Activated T-cell treated with anti-CD3 and anti-CD28 coated beads for 1 hour (primary cell): ENCODE measurements around the gene BRD2.
A peak's percentile ranks its signal among the peaks of the same experiment; 100 is the strongest.

Experiments used
- DNase-seq: peaks from one replicate; pipeline ENCODE4 v3.0.0-alpha.2; 2020; ENCODE audit warnings: low read depth

Gene BRD2

DNA sequence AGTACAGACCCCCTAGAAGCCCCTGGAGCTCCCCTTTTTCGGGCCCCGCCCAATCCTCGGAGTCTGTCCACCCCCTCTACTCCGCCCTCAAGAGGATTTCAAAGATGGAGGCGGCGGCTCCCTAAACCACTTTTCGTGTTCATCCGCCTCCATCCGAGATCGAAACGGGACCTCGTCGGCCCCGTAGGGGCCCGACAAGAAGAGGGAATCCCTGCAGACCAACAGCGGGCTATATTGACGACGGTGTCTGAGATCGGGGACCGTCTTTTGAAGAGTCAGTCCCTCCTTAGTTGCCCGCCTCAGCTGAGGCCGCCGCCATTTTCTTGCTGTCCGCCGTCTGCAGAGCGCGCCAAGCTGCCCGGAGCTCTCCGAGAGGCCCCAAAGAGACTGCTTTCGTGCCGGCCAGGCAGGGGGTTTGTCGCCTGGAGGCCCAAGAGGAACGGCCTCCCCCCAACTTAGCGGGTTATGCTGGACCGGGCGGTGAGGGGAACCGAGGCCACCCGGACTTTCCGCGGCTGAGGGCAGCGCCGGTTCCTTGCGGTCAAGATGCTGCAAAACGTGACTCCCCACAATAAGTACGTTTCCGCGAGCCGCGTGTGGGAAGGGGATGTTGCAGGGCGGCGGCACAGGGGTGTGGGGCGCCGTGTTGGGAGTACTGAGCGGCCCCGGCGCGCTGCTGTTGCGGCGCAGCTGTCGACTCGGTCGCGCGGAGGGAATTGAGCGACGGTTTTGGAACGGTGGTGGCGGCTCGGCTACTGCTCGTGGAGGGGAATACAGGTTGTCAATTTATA is 4.2 kb downstream of the BRD2 start:
- DNase-seq, result peak; percentile 44

DNA sequence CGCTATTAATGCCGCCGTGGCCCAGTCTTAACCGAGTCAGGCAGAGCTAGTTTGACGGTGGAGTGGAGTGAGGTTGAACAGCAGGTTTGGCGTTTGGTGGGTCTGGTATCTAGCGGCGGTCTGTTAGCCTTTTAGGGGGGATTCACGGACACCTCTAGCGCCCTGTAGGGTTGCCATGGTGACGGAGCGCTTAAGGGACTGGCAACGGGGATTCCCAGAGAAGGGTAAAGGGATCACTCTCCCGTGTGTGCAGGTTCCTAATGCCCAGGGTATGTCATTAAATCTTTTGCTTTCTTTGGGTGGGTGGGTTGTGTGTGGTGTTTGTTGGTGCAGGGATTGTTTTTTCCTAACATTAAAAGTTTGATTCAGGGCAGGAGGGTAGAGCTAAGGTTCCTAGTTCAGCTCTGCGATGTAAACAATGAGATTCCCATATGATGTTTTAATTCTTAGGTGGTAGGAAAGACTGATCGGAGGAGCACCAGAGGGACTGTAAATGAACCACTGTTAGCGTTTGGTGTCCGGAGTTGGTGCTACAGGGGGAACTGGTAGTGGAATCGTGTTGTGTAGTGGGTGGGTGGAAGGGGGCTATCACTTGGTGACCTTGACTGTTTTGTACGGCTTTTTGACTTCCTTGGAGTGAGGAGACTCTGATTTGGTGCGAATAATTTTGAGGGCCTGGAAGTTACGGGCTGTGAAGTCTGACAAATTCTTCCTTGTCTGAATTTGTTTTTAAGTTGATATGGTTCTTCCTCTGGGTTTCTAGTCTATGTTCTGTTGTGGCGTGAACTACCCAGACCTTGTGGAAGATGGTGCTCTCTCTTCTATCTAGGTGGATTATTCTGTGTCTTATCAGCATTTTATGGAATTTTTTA is 5.0 kb downstream of the BRD2 start:
- DNase-seq, result peak; percentile 50

DNA sequence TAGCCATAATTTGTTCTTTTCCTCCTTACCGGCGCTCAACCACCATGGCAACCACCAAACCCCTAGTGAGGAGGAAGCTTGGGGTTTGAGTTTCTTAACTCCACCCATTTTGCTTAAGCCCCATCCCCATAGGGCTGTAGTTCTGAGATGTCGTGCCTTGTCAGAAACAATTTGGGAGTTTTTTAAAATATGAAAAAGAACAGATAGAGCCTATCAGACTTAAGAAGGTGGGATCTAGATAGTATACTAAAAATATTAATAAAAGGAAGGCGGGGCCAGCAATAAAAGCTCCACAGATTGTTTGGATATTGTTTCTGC is 5.6 kb downstream of the BRD2 start:
- no peak for DNase-seq

DNA sequence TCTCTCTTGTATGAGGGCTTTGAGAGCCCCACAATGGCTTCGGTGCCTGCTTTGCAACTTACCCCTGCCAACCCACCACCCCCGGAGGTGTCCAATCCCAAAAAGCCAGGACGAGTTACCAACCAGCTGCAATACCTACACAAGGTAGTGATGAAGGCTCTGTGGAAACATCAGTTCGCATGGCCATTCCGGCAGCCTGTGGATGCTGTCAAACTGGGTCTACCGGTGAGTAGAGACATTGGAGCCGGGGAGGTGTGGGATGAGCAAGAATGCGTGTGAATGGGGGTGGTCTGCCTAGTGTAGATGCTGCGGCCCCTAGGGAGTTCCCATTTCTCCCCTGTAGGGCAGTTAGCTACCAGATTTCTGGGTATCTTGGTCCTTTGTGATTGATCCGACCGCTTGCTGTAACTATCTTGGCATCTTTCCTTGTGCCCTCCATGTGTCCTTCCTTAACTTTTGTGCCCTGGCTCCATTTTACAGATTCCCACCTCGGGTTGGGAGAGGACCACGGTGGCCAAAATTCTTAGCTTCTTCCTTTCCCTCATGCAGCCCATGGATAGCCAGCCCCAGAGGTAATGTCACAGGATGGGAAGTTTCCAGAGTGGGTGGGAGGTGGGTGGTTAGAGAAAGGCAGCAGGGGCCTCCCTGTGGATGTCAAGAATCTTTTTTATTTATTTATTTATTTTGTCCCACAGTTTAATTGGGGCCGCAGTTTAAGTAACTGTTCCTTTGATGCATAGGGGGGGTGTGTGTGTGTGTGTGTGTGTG is 6.3 kb downstream of the BRD2 start:
- no peak for DNase-seq

DNA sequence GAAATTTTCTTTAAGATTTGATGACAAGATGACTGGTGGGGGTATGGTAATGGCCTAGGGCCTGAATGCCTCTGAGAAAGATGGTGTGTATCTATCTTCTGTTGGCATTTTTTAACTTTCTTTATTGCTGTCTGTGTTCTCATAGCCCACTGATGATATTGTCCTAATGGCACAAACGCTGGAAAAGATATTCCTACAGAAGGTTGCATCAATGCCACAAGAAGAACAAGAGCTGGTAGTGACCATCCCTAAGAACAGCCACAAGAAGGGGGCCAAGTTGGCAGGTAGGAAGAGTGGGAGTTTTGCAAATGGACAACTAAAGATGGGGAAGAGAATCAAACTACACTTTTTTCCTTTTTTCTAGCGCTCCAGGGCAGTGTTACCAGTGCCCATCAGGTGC is 7.5 kb downstream of the BRD2 start:
- no peak for DNase-seq

DNA sequence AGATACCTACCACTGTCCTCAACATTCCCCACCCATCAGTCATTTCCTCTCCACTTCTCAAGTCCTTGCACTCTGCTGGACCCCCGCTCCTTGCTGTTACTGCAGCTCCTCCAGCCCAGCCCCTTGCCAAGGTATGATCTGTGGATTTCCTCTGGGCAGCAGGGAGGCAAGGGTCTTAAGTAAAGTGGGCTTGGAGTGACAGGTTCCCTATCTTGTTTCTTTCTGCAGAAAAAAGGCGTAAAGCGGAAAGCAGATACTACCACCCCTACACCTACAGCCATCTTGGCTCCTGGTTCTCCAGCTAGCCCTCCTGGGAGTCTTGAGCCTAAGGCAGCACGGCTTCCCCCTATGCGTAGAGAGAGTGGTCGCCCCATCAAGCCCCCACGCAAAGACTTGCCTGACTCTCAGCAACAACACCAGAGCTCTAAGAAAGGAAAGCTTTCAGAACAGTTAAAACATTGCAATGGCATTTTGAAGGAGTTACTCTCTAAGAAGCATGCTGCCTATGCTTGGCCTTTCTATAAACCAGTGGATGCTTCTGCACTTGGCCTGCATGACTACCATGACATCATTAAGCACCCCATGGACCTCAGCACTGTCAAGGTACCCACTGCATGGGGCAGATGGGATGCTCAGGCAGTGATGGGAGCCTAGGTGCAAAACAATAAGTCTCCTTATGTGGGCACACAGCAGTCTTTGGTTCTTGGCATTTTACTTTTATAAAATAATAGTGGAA is 8.1 kb downstream of the BRD2 start:
- DNase-seq, result no peak

DNA sequence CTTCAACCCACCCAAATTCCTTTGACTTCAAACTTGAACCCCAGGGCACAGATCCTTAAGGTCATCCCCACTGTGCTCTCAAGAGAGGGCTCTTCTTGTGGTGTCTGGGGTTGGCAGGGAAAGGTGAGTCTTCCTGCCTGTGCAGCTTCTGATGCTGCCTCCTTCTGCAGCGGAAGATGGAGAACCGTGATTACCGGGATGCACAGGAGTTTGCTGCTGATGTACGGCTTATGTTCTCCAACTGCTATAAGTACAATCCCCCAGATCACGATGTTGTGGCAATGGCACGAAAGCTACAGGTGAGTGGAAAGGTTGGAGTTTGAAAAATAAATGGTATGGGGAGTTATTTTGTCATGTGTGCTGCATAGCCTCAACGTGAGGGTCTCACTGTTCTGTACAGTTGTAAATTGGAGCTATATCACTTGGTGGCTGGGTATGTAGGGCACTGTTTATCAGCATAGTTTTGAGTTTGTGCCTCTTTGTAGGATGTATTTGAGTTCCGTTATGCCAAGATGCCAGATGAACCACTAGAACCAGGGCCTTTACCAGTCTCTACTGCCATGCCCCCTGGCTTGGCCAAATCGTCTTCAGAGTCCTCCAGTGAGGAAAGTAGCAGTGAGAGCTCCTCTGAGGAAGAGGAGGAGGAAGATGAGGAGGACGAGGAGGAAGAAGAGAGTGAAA is 9.0 kb downstream of the BRD2 start:
- no peak for DNase-seq

DNA sequence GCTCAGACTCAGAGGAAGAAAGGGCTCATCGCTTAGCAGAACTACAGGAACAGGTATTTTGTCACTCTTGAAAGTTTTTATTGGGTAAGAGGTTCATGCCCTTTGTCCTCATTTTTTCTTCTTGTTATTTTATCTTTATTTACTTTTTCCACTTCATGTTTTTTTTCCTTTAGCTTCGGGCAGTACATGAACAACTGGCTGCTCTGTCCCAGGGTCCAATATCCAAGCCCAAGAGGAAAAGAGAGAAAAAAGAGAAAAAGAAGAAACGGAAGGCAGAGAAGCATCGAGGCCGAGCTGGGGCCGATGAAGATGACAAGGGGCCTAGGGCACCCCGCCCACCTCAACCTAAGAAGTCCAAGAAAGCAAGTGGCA is 9.5 kb downstream of the BRD2 start:
- no peak for DNase-seq

DNA sequence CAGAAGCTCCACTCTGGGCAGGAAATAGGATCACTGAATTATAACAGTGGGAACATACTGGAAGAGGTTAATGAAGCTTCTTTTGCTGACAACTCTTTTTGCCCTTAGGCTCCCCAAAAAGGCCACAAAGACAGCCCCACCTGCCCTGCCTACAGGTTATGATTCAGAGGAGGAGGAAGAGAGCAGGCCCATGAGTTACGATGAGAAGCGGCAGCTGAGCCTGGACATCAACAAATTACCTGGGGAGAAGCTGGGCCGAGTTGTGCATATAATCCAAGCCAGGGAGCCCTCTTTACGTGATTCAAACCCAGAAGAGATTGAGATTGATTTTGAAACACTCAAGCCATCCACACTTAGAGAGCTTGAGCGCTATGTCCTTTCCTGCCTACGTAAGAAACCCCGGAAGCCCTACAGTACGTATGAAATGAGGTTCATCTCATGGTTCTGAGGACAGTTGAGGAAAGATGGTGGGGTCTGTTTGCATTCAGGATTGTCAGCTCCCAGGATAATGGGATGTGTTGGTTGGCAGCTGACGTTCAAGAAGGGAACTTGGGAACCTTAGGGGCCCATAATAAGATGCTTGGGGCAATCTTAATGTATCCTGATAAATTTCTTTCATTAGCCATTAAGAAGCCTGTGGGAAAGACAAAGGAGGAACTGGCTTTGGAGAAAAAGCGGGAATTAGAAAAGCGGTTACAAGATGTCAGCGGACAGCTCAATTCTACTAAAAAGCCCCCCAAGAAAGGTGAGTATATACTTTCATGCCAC is 11.5 kb downstream of the BRD2 start:
- DNase-seq, result no peak

DNA sequence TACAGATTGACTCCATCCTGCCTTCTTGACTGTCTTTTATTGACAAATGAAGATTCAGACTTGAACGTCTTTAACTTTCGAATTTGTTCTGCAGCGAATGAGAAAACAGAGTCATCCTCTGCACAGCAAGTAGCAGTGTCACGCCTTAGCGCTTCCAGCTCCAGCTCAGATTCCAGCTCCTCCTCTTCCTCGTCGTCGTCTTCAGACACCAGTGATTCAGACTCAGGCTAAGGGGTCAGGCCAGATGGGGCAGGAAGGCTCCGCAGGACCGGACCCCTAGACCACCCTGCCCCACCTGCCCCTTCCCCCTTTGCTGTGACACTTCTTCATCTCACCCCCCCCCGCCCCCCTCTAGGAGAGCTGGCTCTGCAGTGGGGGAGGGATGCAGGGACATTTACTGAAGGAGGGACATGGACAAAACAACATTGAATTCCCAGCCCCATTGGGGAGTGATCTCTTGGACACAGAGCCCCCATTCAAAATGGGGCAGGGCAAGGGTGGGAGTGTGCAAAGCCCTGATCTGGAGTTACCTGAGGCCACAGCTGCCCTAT is 12.2 kb downstream of the BRD2 start:
- no peak for DNase-seq

DNA sequence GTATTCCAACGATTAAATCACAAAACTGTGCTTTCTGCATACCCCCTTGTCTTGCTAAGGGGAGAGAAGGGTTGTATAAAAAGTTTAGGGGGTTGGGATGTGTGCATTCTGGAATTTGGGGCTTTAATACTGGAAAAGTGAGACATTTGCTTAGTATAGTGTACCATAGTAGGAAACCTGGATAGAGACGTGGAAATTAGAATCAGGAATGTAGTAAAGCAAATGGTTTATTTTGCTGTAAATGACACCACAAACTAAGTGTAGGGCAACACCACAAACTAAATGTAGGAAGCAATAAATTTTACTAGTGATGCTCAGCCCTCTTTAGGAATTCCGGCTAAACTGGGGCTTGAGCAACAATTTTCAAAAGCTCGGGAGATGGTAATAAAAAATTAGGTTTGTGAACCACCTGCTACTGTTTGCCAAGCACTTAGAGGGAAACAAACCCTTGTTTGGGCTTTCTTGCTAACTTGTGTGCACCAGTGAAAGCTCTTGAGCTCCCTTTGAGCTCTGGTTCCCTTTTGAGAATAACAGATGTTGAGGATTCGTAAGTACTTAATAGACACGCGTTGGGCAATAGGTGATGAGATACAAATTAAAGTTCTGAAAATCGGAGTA is 13.8 kb downstream of the BRD2 start:
- no peak for DNase-seq

DNA sequence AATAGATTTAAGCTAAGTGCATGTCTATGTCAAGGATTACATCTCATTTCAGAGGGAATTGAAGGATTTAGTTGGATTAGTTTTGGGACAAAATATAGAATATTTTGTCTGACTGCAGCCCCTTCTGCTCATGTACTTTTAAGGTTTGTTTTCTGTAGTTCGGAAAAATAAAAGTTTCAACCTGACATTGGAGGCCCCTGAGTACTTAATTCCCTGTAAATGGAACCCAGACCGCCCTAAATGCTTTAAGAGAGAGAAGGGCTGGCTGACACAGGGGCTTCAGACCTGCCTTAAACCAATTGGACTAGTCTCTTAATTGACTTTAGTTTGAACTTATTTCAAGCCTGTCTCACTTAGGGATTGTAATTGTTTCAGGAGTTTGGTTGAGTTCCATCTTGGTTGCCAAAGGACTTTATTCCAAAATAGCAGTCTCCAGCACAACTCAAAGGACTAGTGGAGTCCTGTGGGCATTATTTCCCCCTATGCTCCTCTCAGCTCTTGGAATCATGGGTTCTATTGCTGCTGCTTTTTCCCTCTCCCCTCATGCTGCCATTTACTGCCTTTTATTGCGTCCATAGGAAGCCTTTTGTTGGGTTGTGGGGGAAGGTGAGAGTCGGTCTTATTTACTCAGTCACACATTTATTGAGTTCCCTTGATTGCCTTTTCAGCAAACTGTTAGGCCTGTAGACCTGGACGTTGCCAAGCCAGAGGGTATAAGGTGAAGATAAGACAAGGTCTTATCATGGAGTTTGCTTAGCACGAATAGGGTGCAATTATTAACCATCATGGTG is 14.5 kb downstream of the BRD2 start:
- DNase-seq, result no peak

DNA sequence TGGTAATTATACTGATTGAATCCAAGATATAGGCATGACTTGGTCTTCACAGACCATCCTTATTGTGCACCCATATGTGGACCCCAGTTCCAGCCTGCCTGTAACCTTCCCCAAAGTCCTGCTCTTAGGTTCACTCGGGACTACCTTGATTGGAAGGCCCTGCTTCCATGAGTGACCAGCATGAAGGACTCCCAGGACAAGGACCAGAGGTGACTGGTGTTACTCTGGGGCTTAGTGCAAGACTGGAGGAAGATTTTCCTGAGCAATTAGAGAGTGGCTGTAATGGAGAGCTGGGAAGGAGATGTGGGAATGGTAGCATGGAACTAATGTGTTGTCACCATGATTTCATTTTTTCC is 15.1 kb downstream of the BRD2 start:
- DNase-seq, result no peak

DNA sequence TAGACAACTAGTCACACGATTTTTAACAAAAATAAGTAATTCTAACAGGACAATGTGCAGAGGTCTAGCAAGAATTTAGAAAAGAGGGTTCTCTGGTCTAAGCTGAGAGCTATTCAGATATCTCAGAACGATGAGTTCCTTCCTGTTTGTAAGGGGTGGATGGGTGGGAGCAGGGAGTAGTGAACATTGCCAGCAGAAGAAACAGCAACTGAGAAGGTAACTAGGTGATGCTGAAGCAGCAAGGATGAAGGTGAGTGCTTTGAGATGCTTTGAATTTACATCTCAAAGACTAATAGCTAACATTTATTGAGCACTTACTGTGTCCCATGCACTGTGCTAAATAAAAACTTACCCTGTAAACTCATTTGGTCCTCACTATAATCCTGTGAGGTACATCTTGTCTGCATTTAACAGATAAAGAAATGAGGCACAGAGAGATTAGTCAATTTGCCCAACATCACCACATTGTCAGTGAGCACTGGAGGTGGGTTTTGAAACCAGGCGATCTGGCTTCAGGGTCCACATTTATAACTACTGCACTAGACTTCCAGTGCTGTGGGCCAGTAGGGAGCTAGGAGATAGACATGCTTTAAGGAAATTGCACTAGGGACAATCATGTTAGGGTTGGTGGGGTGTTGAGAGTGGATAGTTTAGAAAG is 15.7 kb downstream of the BRD2 start:
- DNase-seq, result no peak

DNA sequence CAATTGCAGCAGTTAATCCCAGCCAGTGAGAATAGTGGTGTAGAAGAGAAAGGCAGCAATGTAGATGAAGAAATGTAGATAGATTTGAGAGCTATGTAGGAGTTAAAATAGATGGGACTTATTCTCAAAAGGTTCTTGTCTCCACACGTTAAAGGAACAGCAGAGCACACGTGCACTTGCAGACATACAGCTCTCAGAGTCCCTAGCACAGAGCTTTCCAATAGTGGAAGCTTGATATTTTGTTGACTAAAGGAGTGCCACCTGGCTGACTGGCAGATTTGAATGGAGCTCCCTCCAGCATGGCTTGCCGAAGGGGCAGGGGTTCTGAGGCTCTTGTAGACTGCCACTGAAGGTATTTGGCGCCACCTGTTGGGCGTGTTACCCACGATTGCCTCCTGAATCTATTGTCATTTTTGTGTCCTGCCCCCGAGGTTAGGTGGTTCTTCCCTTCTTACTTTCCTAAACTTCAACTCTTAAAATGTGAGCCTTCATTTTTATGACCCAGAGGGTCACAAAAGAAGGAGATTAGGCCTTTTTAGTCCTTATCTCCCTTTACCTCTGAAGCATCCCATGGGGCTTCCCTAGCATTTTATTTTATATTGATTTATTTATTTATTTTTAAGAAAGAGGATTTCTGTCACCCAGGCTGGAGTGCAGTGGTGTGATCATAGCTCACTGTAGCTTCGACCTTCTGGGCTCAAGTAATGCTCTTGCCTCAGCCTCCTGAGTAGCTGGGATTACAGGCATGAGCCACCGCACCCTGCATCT is 16.4 kb downstream of the BRD2 start:
- peak; percentile 94 for DNase-seq

DNA sequence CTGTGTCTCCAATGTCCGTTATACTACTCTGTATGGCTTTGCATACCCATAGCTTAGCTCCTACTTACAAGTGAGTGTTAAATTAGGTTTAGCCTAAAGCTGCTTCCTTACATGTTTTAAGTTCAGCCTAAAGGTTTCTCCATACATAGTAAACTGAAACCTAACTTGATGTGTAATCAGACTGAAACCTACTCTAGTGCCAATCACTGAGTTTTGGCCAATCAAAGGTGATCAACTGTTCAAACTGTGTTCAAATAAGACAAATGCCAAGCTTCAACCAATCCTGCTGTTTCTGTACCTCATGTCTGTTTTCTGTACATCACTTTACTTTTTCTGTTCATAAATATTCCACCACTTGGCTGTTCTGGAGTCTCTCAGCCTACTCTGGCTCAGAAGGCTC is 21.0 kb downstream of the BRD2 start:
- DNase-seq, result no peak

DNA sequence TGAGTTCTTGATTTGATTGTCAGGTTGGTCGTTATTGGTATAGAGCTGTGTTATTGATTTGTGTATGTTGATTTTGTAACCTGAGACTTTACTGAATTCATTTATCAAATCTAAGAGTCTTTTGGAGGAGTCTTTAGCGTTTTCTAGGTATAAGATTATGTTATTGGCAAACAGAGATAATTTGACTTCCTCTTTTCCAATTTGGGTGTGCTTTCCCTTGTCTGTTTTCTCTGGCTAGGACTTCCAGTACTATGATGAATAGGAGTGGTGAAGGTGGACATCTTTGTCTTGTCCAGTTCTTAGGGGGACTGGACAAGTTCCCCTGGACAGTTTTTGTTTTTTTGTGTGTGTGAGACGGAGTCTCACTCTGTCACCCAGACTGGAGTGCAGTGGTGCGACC is 23.6 kb downstream of the BRD2 start:
- no peak for DNase-seq

DNA sequence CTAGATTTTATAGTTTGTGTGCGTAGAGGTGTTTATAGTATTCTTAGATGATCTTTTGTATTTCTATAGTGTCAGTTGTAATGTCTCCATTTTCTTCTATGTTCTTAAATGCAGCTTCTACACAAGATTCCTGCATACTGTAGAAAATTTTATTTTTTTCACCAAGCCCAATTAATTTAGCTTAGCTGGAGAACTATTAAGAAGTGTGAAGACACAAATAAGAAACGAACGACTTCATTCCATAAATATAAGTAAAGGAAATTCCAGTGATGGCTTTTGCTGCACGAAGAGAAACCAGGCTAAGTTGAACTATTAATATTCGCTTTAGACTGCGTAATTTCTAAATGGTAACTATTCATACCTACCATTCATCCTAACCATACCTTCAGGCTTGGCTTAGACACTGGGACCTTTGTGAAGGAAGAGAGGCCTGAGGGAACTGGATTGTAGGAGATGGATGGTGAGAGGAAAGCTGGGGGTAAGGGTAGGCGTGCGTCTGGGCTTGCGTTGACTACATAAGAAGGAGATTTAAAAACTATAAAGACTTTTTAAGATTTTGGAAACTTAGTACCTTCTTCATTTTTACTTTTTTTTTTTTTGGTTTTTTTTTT is 25.1 kb downstream of the BRD2 start:
- DNase-seq, result no peak
